D721Med (cell line): Measurements from ENCODE around the gene NYAP2.

Experiments used
- DNase-seq: peaks from one replicate; pipeline ENCODE4 v3.0.0; 2011; ENCODE audit warnings: low spot score; ENCODE audit not compliant: insufficient read length
- FAIRE-seq: peaks from 2 replicates; lab custom pipeline; 2011; peaks lifted over from hg19 to GRCh38; lab: Jason Lieb, UNC
- CTCF ChIP-seq: IDR thresholded peaks from 2 replicates; pipeline ENCODE4 v1.5.1; 2012; ENCODE audit warnings: mild to moderate bottlenecking, control low read depth; ENCODE audit not compliant: insufficient read depth; ENCODE audit errors: missing control alignments

NYAP2 gene

GRCh38 chr2:225413786-225414185 lies 14.3 kb downstream of the NYAP2 start:
- TF ChIP-seq CTCF, result no peak
- no peak for DNase-seq
- FAIRE-seq, result no peak

DNA sequence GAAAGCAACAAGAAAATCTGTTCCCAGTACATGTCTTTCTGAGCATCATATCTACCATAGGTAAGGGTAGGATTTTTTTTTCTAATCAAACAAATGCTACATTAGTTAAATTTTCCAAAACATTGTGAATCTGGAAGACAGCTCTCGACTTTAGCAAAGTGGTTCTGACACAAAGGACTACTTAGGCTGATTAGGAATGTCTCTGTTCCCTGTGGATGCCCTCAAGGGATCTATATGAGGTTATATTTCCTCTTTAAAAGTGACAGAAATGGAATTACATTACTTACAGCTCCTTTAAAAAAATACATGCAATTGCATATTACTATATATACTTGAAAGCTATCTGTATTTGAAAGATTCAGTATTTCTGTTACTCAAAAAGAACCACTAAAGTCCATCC lies 15.4 kb downstream of the NYAP2 start:
- DNase-seq (no peak), FAIRE-seq (no peak)
- TF ChIP-seq CTCF, result no peak

DNA sequence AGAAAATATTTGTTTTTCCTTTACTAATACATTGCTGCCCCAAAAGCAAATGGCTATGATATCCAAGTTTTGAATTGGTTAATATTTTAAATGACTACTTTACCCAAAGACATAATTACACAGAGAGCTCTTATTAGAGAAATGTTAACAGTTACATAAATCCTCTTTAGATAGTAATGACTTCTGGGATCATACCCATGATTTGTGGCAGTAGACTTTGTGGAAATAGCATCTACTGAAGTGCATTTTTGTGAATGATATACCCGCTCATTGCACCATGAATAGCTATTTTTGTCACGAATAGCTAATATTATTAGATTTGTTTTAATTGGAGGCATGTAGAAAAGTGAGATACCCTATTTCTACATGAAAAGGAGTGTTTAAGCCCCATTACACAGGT lies 15.8 kb downstream of the NYAP2 start:
- TF ChIP-seq CTCF, result no peak
- no peak for FAIRE-seq
- no peak for DNase-seq

GRCh38 chr2:225415792-225416191 lies 16.3 kb downstream of the NYAP2 start:
- no peak for DNase-seq
- no peak for TF ChIP-seq CTCF
- FAIRE-seq, result no peak

DNA sequence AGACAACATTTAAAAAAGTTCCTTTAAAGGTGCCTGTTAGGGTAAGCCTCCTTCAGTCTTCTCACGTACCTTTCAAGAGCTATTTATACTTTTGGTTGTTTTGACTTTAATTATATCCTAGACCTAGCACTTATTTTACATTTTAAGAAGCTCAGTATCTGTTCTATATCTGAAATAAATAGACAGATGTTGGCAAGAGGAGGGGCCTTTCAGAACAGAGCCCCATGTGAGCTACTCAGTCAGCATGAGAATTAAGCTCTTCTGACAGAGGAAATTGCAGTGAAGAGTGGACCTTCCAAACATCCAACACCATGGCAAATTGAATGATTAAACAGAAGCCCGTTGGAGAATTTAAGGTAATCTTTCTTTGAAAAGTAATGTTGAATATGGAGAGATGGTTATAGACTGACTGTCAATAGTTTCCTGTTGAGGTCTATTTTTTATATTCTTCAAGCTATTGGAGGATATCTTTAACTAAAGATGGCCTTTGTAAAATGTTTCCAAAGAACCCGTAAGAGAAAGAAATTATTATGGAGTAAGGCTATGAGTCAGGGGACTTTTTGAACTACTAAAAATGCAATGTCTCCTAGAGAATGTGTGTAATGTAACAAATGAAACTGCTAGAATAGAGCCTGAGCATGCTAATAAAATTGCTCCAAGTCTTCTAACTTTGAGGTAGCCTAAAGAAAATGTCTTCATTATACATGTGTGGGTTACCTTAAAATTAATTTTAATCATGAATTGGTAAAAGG lies 17.3 kb downstream of the NYAP2 start:
- TF ChIP-seq CTCF, result no peak
- DNase-seq, result no peak
- no peak for FAIRE-seq

DNA sequence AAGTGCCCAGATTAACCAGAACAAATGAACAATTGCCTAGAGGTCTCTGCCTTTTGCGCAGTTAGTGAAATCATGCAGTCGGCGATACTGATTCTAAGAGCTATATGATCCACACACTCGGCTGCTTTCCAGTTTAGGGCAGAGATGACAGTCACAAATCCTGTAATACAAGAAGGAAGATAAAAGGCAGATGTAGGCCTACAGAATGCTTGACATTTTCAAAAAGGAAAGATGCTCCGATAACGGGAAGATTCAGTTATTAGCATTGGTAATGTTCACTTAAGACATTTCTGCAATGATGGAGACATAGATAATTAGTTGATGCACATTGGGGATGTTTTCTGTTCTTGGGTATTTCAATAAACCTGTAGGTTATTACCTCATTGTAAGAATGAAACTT lies 19.5 kb downstream of the NYAP2 start:
- DNase-seq (no peak), FAIRE-seq (no peak)

More for the DNA sequence above, 19.5 kb downstream of the NYAP2 start:
- no peak for TF ChIP-seq CTCF
